PC-9 (cell line): Measurements from ENCODE around the gene CTTNBP2. TPM values are rescaled to one million over a fixed set of nuclear protein-coding genes. Genes with fewer than 3 reads are reported as not detected.

Source experiments
- BruUV-seq: library from RNA; stranded (reverse); fragments of 400-500 nt; replicated peaks from 2 replicates; lab custom pipeline; 2021; lab: Mats Ljungman, UMichigan
- CTCF ChIA-PET: fragments of 300-600 bp; sonication (Branson Sonifier 250); formaldehyde crosslinking; loops from one replicate; lab custom pipeline; 2022; ENCODE audit warnings: antibody characterized with exemption; lab: Charles Lee
- POLR2A ChIA-PET: fragments of 300-600 bp; sonication (Branson Sonifier 250); formaldehyde crosslinking; loops from one replicate; lab custom pipeline; 2022; ENCODE audit warnings: antibody characterized with exemption; ENCODE audit not compliant: unreplicated experiment; lab: Charles Lee
- DNase-seq, 2 experiments: peaks; one replicate each; pipeline versions ENCODE4 v3.0.0 to v3.0.0-alpha.2; 2015 to 2022; ENCODE audit warnings: mixed read lengths in 1 of 2
- H2AFZ ChIP-seq: fragments of 200-600 bp; sonication (generic); 2 replicates; pipeline ENCODE4 v1.8.1; 2017; ENCODE audit warnings: antibody characterized with exemption
- H3F3A ChIP-seq: fragments of 200-600 bp; sonication (generic); 2 replicates; pipeline ENCODE4 v1.8.1; 2017; ENCODE audit warnings: antibody characterized with exemption, mild to moderate bottlenecking, low read depth; ENCODE audit not compliant: insufficient read depth
- H3K27ac ChIP-seq: fragments of 200-600 bp; sonication (generic); 2 replicates; pipeline ENCODE4 v1.6.1; 2016; ENCODE audit warnings: mixed run types
- H3K27me3 ChIP-seq: fragments of 200-600 bp; sonication (generic); 2 replicates; pipeline ENCODE4 v1.6.1; 2016; ENCODE audit warnings: low read depth, mixed run types; ENCODE audit not compliant: insufficient read depth
- H3K36me3 ChIP-seq: fragments of 200-600 bp; sonication (generic); 2 replicates; pipeline ENCODE4 v1.6.1; 2016; ENCODE audit warnings: low read depth, mixed run types
- H3K4me1 ChIP-seq: fragments of 200-600 bp; sonication (generic); replicated peaks from 2 replicates; pipeline ENCODE4 v1.6.1; 2016; ENCODE audit warnings: mixed run types; ENCODE audit not compliant: insufficient read depth
- H3K4me2 ChIP-seq: fragments of 200-600 bp; sonication (generic); 2 replicates; pipeline ENCODE4 v1.6.1; 2017; ENCODE audit warnings: mixed run types
- H3K4me3 ChIP-seq: fragments of 200-600 bp; sonication (generic); 2 replicates; pipeline ENCODE4 v1.6.1; 2016; ENCODE audit warnings: mixed run types
- H3K79me2 ChIP-seq: fragments of 200-600 bp; sonication (generic); 2 replicates; pipeline ENCODE4 v1.6.1; 2017; ENCODE audit warnings: low read depth, mixed run types
- H3K9me2 ChIP-seq: fragments of 200-600 bp; sonication (generic); 2 replicates; pipeline ENCODE4 v1.8.1; 2017; ENCODE audit warnings: mild to moderate bottlenecking; ENCODE audit not compliant: insufficient read depth
- H3K9me3 ChIP-seq: fragments of 200-600 bp; sonication (generic); 2 replicates; pipeline ENCODE4 v1.8.1; 2016; ENCODE audit warnings: low read depth; ENCODE audit not compliant: insufficient read depth
- H4K20me1 ChIP-seq: fragments of 200-600 bp; sonication (generic); 2 replicates; pipeline ENCODE4 v1.8.1; 2017; ENCODE audit not compliant: insufficient read depth
- CTCF ChIP-seq: fragments of 200-600 bp; sonication (generic); conservative IDR thresholded peaks from 2 replicates; pipeline ENCODE4 v1.6.1; 2017; ENCODE audit warnings: mixed run types, antibody characterized with exemption, mild to moderate bottlenecking, moderate library complexity
- EZH2 ChIP-seq: fragments of 200-600 bp; sonication (generic); IDR thresholded peaks from 2 replicates; pipeline ENCODE4 v1.8.0; 2017; ENCODE audit warnings: antibody characterized with exemption, low read depth
- intact Hi-C: fragments of 100-400 bp; cut with micrococcal nuclease; formaldehyde crosslinking; loops from one replicate; pipeline ENCODE4 v1.10.0; 2022; ENCODE audit not compliant: unreplicated experiment
- total RNA-seq: library from RNA; stranded (reverse); gene quantifications from 2 replicates; pipeline ENCODE4 v1.2.3, GENCODE V29; 2021

CTTNBP2 gene
- total RNA-seq, 1 experiment from 2014 or later: not detected

- DNase-seq: no peak
- POLR2A ChIA-PET: interaction anchor here (0.6 kb wide), 1 partner anchor 193 kb away, joined by 6 read pairs; no protein-coding TSS in a partner anchor
- no TSS peak for BruUV-seq
- TF ChIP-seq CTCF: no peak
- no peak for TF ChIP-seq EZH2
- Histone ChIP-seq H3K79me2 (no peaks in the 10 kb centered on the region), H3K27ac (no peak overlapping the region), H3K36me3 (no peaks in the 10 kb centered on the region), H4K20me1 (no peaks in the 10 kb centered on the region), H3K4me3 (no peak overlapping the region), H2AFZ (no peak overlapping the region), H3F3A (no peaks in the 10 kb centered on the region), H3K4me2 (no peak overlapping the region), H3K9me2 (no peaks in the 10 kb centered on the region), H3K27me3 (no peaks in the 10 kb centered on the region), H3K4me1 (no peaks in the 10 kb centered on the region), H3K9me3 (no peaks in the 10 kb centered on the region)
- intact Hi-C loops: no loop called here
- CTCF ChIA-PET: interaction anchor here (0.7 kb wide), 1 partner anchor 13 kb away, joined by 3 read pairs; no protein-coding TSS in a partner anchor
These were observed 81.1 kb downstream of the CTTNBP2 start for GRCh38 chr7:117791877-117792780.

- no TSS peak for BruUV-seq
- Histone ChIP-seq H3K4me1 (no peaks in the 10 kb centered on the region), H3K4me3 (no peak overlapping the region), H4K20me1 (no peaks in the 10 kb centered on the region), H3K27me3 (no peaks in the 10 kb centered on the region), H3K79me2 (no peaks in the 10 kb centered on the region), H3K9me3 (no peaks in the 10 kb centered on the region), H3K36me3 (no peaks in the 10 kb centered on the region), H3F3A (no peaks in the 10 kb centered on the region), H3K9me2 (no peaks in the 10 kb centered on the region), H3K27ac (no peak overlapping the region), H3K4me2 (no peak overlapping the region), H2AFZ (no peak overlapping the region)
- TF ChIP-seq CTCF (no peak), EZH2 (no peak)
- intact Hi-C loops: no loop called here
- ChIA-PET POLR2A (no interaction called here), CTCF (no interaction called here)
- no peak for DNase-seq
These were observed 82.5 kb downstream of the CTTNBP2 start for GRCh38 chr7:117790731-117791130.

- no peaks in the 10 kb centered on the region for H3K9me3 ChIP-seq
- POLR2A ChIA-PET: no interaction called here
- BruUV-seq: no TSS peak
These were observed 83.0 kb downstream of the CTTNBP2 start for GRCh38 chr7:117790251-117790650.

More at GRCh38 chr7:117790251-117790650, 83.0 kb downstream of the CTTNBP2 start:
- H3K4me3 ChIP-seq: no peak overlapping the region
- no peak overlapping the region for H3K4me2 ChIP-seq
- no peak for DNase-seq
- H3K27me3 ChIP-seq: no peaks in the 10 kb centered on the region
- no peak overlapping the region for H3K27ac ChIP-seq
- no peaks in the 10 kb centered on the region for H3K4me1 ChIP-seq
- CTCF ChIA-PET: no interaction called here
- no peaks in the 10 kb centered on the region for H3F3A ChIP-seq
- TF ChIP-seq EZH2 (no peak), CTCF (no peak)
- no peaks in the 10 kb centered on the region for H3K9me2 ChIP-seq
- H3K79me2 ChIP-seq: no peaks in the 10 kb centered on the region
- no peaks in the 10 kb centered on the region for H3K36me3 ChIP-seq
- intact Hi-C loops: no loop called here
- H2AFZ ChIP-seq: no peak overlapping the region
- no peaks in the 10 kb centered on the region for H4K20me1 ChIP-seq
